A549 (cell line): ENCODE measurements around the gene LILRA5. TPM values are rescaled to one million over a fixed set of nuclear protein-coding genes. Genes with fewer than 3 reads are reported as not detected.

ENCODE experiments used
- ATAC-seq, 2 experiments: fragments of 200-7000 bp in 1 of 2; fragments of >200 bp in 1 of 2; cut with Nextera tagmentation in 1 of 2; cut with Tn5 transposase in 1 of 2; 3 replicates each; pipeline versions ENCODE4 v1.8.0 to v1.9.1; 2018 to 2020; ENCODE audit warnings: mild to moderate bottlenecking in 1 of 2, moderate library complexity in 1 of 2
- CTCF ChIA-PET: fragments of 300-600 bp; sonication (Branson Sonifier 250); formaldehyde crosslinking; extraction: SDS; loops from one replicate; lab custom pipeline; 2021; ENCODE audit warnings: antibody characterized with exemption, inconsistent platforms; lab: Yijun Ruan, JAX
- POLR2A ChIA-PET: fragments of 350-600 bp; formaldehyde crosslinking; extraction: SDS; loops from one replicate; lab custom pipeline; 2021; ENCODE audit warnings: antibody characterized with exemption, inconsistent platforms; lab: Yijun Ruan, JAX
- DNase-seq, 2 experiments: peaks; one replicate each; pipeline versions ENCODE4 v3.0.0 to v3.0.0-alpha.2; 2011 to 2016; ENCODE audit warnings: low read depth in 1 of 2, low spot score in 1 of 2
- FAIRE-seq: peaks from 2 replicates; lab custom pipeline; 2011; peaks lifted over from hg19 to GRCh38; lab: Jason Lieb, UNC
- H3K27ac ChIP-seq, 2 experiments: fragments of >200 bp; sonication (Bioruptor Twin); formaldehyde crosslinking; 3 replicates each; pipeline ENCODE4 v1.5.1; 2016 to 2017
- H3K4me1 ChIP-seq: fragments of >200 bp; sonication (Bioruptor Twin); formaldehyde crosslinking; 3 replicates; pipeline ENCODE4 v1.6.1; 2016
- H3K4me2 ChIP-seq: fragments of >200 bp; sonication (Bioruptor Twin); formaldehyde crosslinking; 3 replicates; pipeline ENCODE4 v1.6.1; 2016
- H3K4me3 ChIP-seq: fragments of >200 bp; sonication (Bioruptor Twin); formaldehyde crosslinking; 3 replicates; pipeline ENCODE4 v1.5.1; 2016
- H3K9me3 ChIP-seq: fragments of >200 bp; sonication (Bioruptor Twin); formaldehyde crosslinking; 3 replicates; pipeline ENCODE4 v1.6.1; 2016
- BCL3 ChIP-seq: fragments of >200 bp; sonication (Bioruptor Twin); formaldehyde crosslinking; IDR thresholded peaks from 3 replicates; pipeline ENCODE4 v1.6.1; 2016
- CBX2 ChIP-seq: fragments of 200-600 bp; sonication (generic); IDR thresholded peaks from 2 replicates; pipeline ENCODE4 v1.6.1; 2016; ENCODE audit warnings: low read depth, mild to moderate bottlenecking, borderline replicate concordance
- EHMT2 ChIP-seq: fragments of 200-600 bp; sonication (generic); IDR thresholded peaks from 2 replicates; pipeline ENCODE4 v1.6.1; 2016; ENCODE audit warnings: antibody characterized with exemption, low read depth, mild to moderate bottlenecking, moderate library complexity
- EP300 ChIP-seq, 2 experiments: fragments of >200 bp; sonication (Bioruptor Twin); formaldehyde crosslinking; IDR thresholded peaks; 2 replicates in 1 of 2; 3 replicates in 1 of 2; pipeline ENCODE4 v1.6.1; 2016 to 2017
- FOSL2 ChIP-seq, 2 experiments: fragments of 450-650 bp in 1 of 2; fragments of >200 bp in 1 of 2; sonication (Bioruptor Twin) in 1 of 2; formaldehyde crosslinking; IDR thresholded peaks; 2 replicates each; pipeline versions ENCODE4 v1.5.0 to v1.6.1; 2016 to 2020; ENCODE audit warnings: mild to moderate bottlenecking in 1 of 2, moderate library complexity in 1 of 2
- FOXS1 ChIP-seq: fragments of 250-450 bp; sonication (Bioruptor Pico); IDR thresholded peaks from 2 replicates; pipeline ENCODE4 v1.5.0; 2020; ENCODE audit warnings: mild to moderate bottlenecking, moderate library complexity
- JUN ChIP-seq, 2 experiments: fragments of >200 bp; sonication (Bioruptor Twin); formaldehyde crosslinking; IDR thresholded peaks; 2 replicates in 1 of 2; 3 replicates in 1 of 2; pipeline ENCODE4 v1.6.1; 2016 to 2017
- NFE2L2 ChIP-seq: fragments of 150-350 bp; conservative IDR thresholded peaks from 2 replicates; pipeline ENCODE4 v1.6.1; 2014; ENCODE audit warnings: low read length
- PHF8 ChIP-seq: fragments of 200-600 bp; sonication (generic); IDR thresholded peaks from 2 replicates; pipeline ENCODE4 v1.6.1; 2016; ENCODE audit warnings: low read depth, mild to moderate bottlenecking, antibody characterized with exemption, moderate library complexity, borderline replicate concordance
- POLR2A ChIP-seq: IDR thresholded peaks from 2 replicates; pipeline ENCODE4 v1.6.1; 2012; ENCODE audit warnings: mild to moderate bottlenecking, low read length
- RAD21 ChIP-seq, 2 experiments: fragments of >200 bp in 1 of 2; sonication (Bioruptor Twin) in 1 of 2; formaldehyde crosslinking in 1 of 2; IDR thresholded peaks in 1 of 2; conservative IDR thresholded peaks in 1 of 2; 2 replicates in 1 of 2; 3 replicates in 1 of 2; pipeline ENCODE4 v1.6.1; 2012 to 2018; ENCODE audit warnings: inconsistent platforms in 1 of 2
- REST ChIP-seq: fragments of 200-600 bp; sonication (generic); IDR thresholded peaks from 2 replicates; pipeline ENCODE4 v1.6.1; 2016; ENCODE audit warnings: antibody characterized with exemption, mild to moderate bottlenecking, moderate library complexity
- ZNF302 ChIP-seq: fragments of 250-450 bp; sonication (Bioruptor Pico); IDR thresholded peaks from 2 replicates; pipeline ENCODE4 v1.9.0; 2021; ENCODE audit warnings: inconsistent platforms, mild to moderate bottlenecking, moderate library complexity
- WGBS: methylation state at CpG from one replicate; pipeline ENCODE4 v1.1.6; 2017; ENCODE audit errors: missing lambda C conversion rate; 5-methylcytosine and 5-hydroxymethylcytosine counted together
- polyA plus RNA-seq, 4 experiments: library from polyadenylated mRNA; depleted of rRNA in 3 of 4; stranded (reverse); fragments of >200 nt; fragmentation: RNase III in 1 of 4; extraction: RNeasy Plus Mini Kit Qiagen cat#74134 plus additional on column Dnase treatment in 1 of 4; gene quantifications; 2 replicates in 3 of 4; 3 replicates in 1 of 4; pipeline ENCODE4 v1.2.3, GENCODE V29; 2011 to 2017
- small RNA-seq, 6 experiments: library from RNA; depleted of rRNA; stranded (forward); fragments of <200 nt; gene quantifications; one replicate each; pipeline ENCODE3, GENCODE V24; 2012

LILRA5 gene
- polyA plus RNA-seq, 2 of the 4 experiments (the other 2 are of a cell fraction), result not detected

GRCh38 chr19:54257116-54257480, 55.9 kb downstream of the LILRA5 start, which contains the start of gene LILRB5:
Gene LILRB5, minus strand, starts transcription at chr19:54257273. Its CDS starts 80 bp downstream, at chr19:54257193.
- H3K9me3 ChIP-seq, result no peaks in the 10 kb centered on the region
- no peak for FAIRE-seq
- 17% methylated on average over 9 of the region's 9 CpGs for WGBS
- TF ChIP-seq EHMT2 (no peak), RAD21 (conservative IDR thresholded peaks at IDR 0.05 in 1 of 2, IDR thresholded peaks at IDR 0.05 in 1 of 2) (no peak), JUN (IDR thresholded peaks at IDR 0.05) (no peak), PHF8 (no peak), NFE2L2 (no peak), POLR2A (no peak), ZNF302 (CRISPR knock-in tag) (no peak), FOSL2 (IDR thresholded peaks at IDR 0.05) (no peak), FOSL2 (CRISPR knock-in tag; IDR thresholded peaks at IDR 0.05) (no peak), CBX2 (no peak), REST (no peak), EP300 (IDR thresholded peaks at IDR 0.05) (no peak), FOXS1 (CRISPR knock-in tag) (no peak), BCL3 (no peak)
- ChIA-PET CTCF (interaction anchor here (0.6 to 1.8 kb wide), 7 partner anchors 9 to 89 kb away, joined by 3 to 22 read pairs (median 3); no protein-coding TSS in a partner anchor), POLR2A (no interaction called here)
- H3K4me3 ChIP-seq, result no peak within 1 kb of the TSS
- no peak within 1 kb of the TSS for H3K4me2 ChIP-seq
- H3K27ac ChIP-seq, result no peak within 1 kb of the TSS
- no peak for DNase-seq
- no peaks in the 10 kb centered on the region for H3K4me1 ChIP-seq
- ATAC-seq, result peak; percentile 5 to 22; a peak in 2 of 6 replicates

Small RNAs within 50 kb of the gene (small RNA-seq; reads per million reads assigned to genes)
- 0 reads per million in 6 experiments for gene AC245884.12
- gene MIR4752, result 0 reads per million in 6 experiments
- gene RNU6-1307P, result 0 reads per million in 6 experiments

Other genes starting within 250 kb of the LILRA5 start
- gene VSTM1, start 249.3 kb downstream of the LILRA5 start, polyA plus RNA-seq (2011; rRNA removed), result 0.25 and 0.28 TPM in 2 replicates
- 0.50 to 0.94 TPM (median 0.53 TPM) in 3 replicates for gene VSTM1, start 249.3 kb downstream of the LILRA5 start, polyA plus RNA-seq (2017; fragmentation: RNase III; extraction: RNeasy Plus Mini Kit Qiagen cat#74134 plus additional on column Dnase treatment)
- not detected in 2 replicates for gene TARM1, start 231.8 kb downstream of the LILRA5 start, polyA plus RNA-seq (2011; rRNA removed)
- not detected in 3 replicates for gene TARM1, start 231.8 kb downstream of the LILRA5 start, polyA plus RNA-seq (2017; fragmentation: RNase III; extraction: RNeasy Plus Mini Kit Qiagen cat#74134 plus additional on column Dnase treatment)
- 0.26 and 0.33 TPM in 2 replicates for gene OSCAR, start 212.4 kb downstream of the LILRA5 start, polyA plus RNA-seq (2011; rRNA removed)
- gene OSCAR, start 212.4 kb downstream of the LILRA5 start, polyA plus RNA-seq (2017; fragmentation: RNase III; extraction: RNeasy Plus Mini Kit Qiagen cat#74134 plus additional on column Dnase treatment), result 0.28 to 0.63 TPM (median 0.31 TPM) in 3 replicates
- 36.5 and 43.5 TPM in 2 replicates for gene NDUFA3, start 210.3 kb downstream of the LILRA5 start, polyA plus RNA-seq (2011; rRNA removed)
- gene NDUFA3, start 210.3 kb downstream of the LILRA5 start, polyA plus RNA-seq (2017; fragmentation: RNase III; extraction: RNeasy Plus Mini Kit Qiagen cat#74134 plus additional on column Dnase treatment), result 188 to 198 TPM (median 190 TPM) in 3 replicates
- gene TFPT, start 197.5 kb downstream of the LILRA5 start, polyA plus RNA-seq (2011; rRNA removed), result 10.8 and 16.1 TPM in 2 replicates
- 26.1 to 29.2 TPM (median 26.6 TPM) in 3 replicates for gene TFPT, start 197.5 kb downstream of the LILRA5 start, polyA plus RNA-seq (2017; fragmentation: RNase III; extraction: RNeasy Plus Mini Kit Qiagen cat#74134 plus additional on column Dnase treatment)
- gene PRPF31, start 197.4 kb downstream of the LILRA5 start, polyA plus RNA-seq (2011; rRNA removed), result 66.9 and 69.8 TPM in 2 replicates
- gene PRPF31, start 197.4 kb downstream of the LILRA5 start, polyA plus RNA-seq (2017; fragmentation: RNase III; extraction: RNeasy Plus Mini Kit Qiagen cat#74134 plus additional on column Dnase treatment), result 164 to 169 TPM (median 164 TPM) in 3 replicates
- 24.9 and 28.3 TPM in 2 replicates for gene CNOT3, start 175.4 kb downstream of the LILRA5 start, polyA plus RNA-seq (2011; rRNA removed)
- 59.2 to 62.6 TPM (median 62.4 TPM) in 3 replicates for gene CNOT3, start 175.4 kb downstream of the LILRA5 start, polyA plus RNA-seq (2017; fragmentation: RNase III; extraction: RNeasy Plus Mini Kit Qiagen cat#74134 plus additional on column Dnase treatment)
- gene LENG1, start 153.4 kb downstream of the LILRA5 start, polyA plus RNA-seq (2011; rRNA removed), result 6.8 and 13.3 TPM in 2 replicates
- gene LENG1, start 153.4 kb downstream of the LILRA5 start, polyA plus RNA-seq (2017; fragmentation: RNase III; extraction: RNeasy Plus Mini Kit Qiagen cat#74134 plus additional on column Dnase treatment), result 11.1 to 13.9 TPM (median 13.8 TPM) in 3 replicates
- gene TMC4, start 140.0 kb downstream of the LILRA5 start, polyA plus RNA-seq (2011; rRNA removed), result 0.61 and 0.84 TPM in 2 replicates
- 0.85 to 1.5 TPM (median 1.2 TPM) in 3 replicates for gene TMC4, start 140.0 kb downstream of the LILRA5 start, polyA plus RNA-seq (2017; fragmentation: RNase III; extraction: RNeasy Plus Mini Kit Qiagen cat#74134 plus additional on column Dnase treatment)
- 42.1 and 52.4 TPM in 2 replicates for gene MBOAT7, start 123.6 kb downstream of the LILRA5 start, polyA plus RNA-seq (2011; rRNA removed)
- gene MBOAT7, start 123.6 kb downstream of the LILRA5 start, polyA plus RNA-seq (2017; fragmentation: RNase III; extraction: RNeasy Plus Mini Kit Qiagen cat#74134 plus additional on column Dnase treatment), result 129 to 142 TPM (median 133 TPM) in 3 replicates
- 53.4 and 61.1 TPM in 2 replicates for gene TSEN34, start 121.9 kb downstream of the LILRA5 start, polyA plus RNA-seq (2011; rRNA removed)
- 79.0 to 90.9 TPM (median 87.7 TPM) in 3 replicates for gene TSEN34, start 121.9 kb downstream of the LILRA5 start, polyA plus RNA-seq (2017; fragmentation: RNase III; extraction: RNeasy Plus Mini Kit Qiagen cat#74134 plus additional on column Dnase treatment)
- gene RPS9, start 112.3 kb downstream of the LILRA5 start, polyA plus RNA-seq (2011; rRNA removed), result 1,440 and 1,504 TPM in 2 replicates
- 1,990 to 2,154 TPM (median 2,057 TPM) in 3 replicates for gene RPS9, start 112.3 kb downstream of the LILRA5 start, polyA plus RNA-seq (2017; fragmentation: RNase III; extraction: RNeasy Plus Mini Kit Qiagen cat#74134 plus additional on column Dnase treatment)
- gene LILRB3, start 90.2 kb downstream of the LILRA5 start, polyA plus RNA-seq (2011; rRNA removed), result not detected in 2 replicates
- gene LILRB3, start 90.2 kb downstream of the LILRA5 start, polyA plus RNA-seq (2017; fragmentation: RNase III; extraction: RNeasy Plus Mini Kit Qiagen cat#74134 plus additional on column Dnase treatment), result not detected in 3 replicates
- not detected in 2 replicates for gene LILRA6, start 70.4 kb downstream of the LILRA5 start, polyA plus RNA-seq (2011; rRNA removed)
- gene LILRA6, start 70.4 kb downstream of the LILRA5 start, polyA plus RNA-seq (2017; fragmentation: RNase III; extraction: RNeasy Plus Mini Kit Qiagen cat#74134 plus additional on column Dnase treatment), result not detected in 3 replicates
- gene LILRB5, start 55.9 kb downstream of the LILRA5 start, polyA plus RNA-seq (2011; rRNA removed), result not detected in 2 replicates
- gene LILRB5, start 55.9 kb downstream of the LILRA5 start, polyA plus RNA-seq (2017; fragmentation: RNase III; extraction: RNeasy Plus Mini Kit Qiagen cat#74134 plus additional on column Dnase treatment), result not detected in 3 replicates
- not detected in 2 replicates for gene LILRB2, start 32.1 kb downstream of the LILRA5 start, polyA plus RNA-seq (2011; rRNA removed)
- gene LILRB2, start 32.1 kb downstream of the LILRA5 start, polyA plus RNA-seq (2017; fragmentation: RNase III; extraction: RNeasy Plus Mini Kit Qiagen cat#74134 plus additional on column Dnase treatment), result not detected in 3 replicates
- not detected in 2 replicates for gene LILRA4, start 26.0 kb upstream of the LILRA5 start, polyA plus RNA-seq (2011; rRNA removed)
- not detected in 3 replicates for gene LILRA4, start 26.0 kb upstream of the LILRA5 start, polyA plus RNA-seq (2017; fragmentation: RNase III; extraction: RNeasy Plus Mini Kit Qiagen cat#74134 plus additional on column Dnase treatment)
- gene LAIR1, start 51.8 kb upstream of the LILRA5 start, polyA plus RNA-seq (2011; rRNA removed), result not detected in 2 replicates
- not detected in 3 replicates for gene LAIR1, start 51.8 kb upstream of the LILRA5 start, polyA plus RNA-seq (2017; fragmentation: RNase III; extraction: RNeasy Plus Mini Kit Qiagen cat#74134 plus additional on column Dnase treatment)
- gene TTYH1, start 102.3 kb upstream of the LILRA5 start, polyA plus RNA-seq (2011; rRNA removed), result 0.31 and 0.56 TPM in 2 replicates
- 0.15 to 0.32 TPM in 2 of 3 replicates, not detected in the other for gene TTYH1, start 102.3 kb upstream of the LILRA5 start, polyA plus RNA-seq (2017; fragmentation: RNase III; extraction: RNeasy Plus Mini Kit Qiagen cat#74134 plus additional on column Dnase treatment)
- 30.6 and 52.8 TPM in 2 replicates for gene LENG8, start 136.0 kb upstream of the LILRA5 start, polyA plus RNA-seq (2011; rRNA removed)
- 137 to 148 TPM (median 140 TPM) in 3 replicates for gene LENG8, start 136.0 kb upstream of the LILRA5 start, polyA plus RNA-seq (2017; fragmentation: RNase III; extraction: RNeasy Plus Mini Kit Qiagen cat#74134 plus additional on column Dnase treatment)
- 1.9 and 2.1 TPM in 2 replicates for gene LENG9, start 150.6 kb upstream of the LILRA5 start, polyA plus RNA-seq (2011; rRNA removed)
- gene LENG9, start 150.6 kb upstream of the LILRA5 start, polyA plus RNA-seq (2017; fragmentation: RNase III; extraction: RNeasy Plus Mini Kit Qiagen cat#74134 plus additional on column Dnase treatment), result 3.8 to 4.9 TPM (median 4.1 TPM) in 3 replicates
- gene CDC42EP5, start 160.1 kb upstream of the LILRA5 start, polyA plus RNA-seq (2011; rRNA removed), result not detected in 2 replicates
- not detected in 3 replicates for gene CDC42EP5, start 160.1 kb upstream of the LILRA5 start, polyA plus RNA-seq (2017; fragmentation: RNase III; extraction: RNeasy Plus Mini Kit Qiagen cat#74134 plus additional on column Dnase treatment)
- not detected in 2 replicates for gene LAIR2, start 189.7 kb upstream of the LILRA5 start, polyA plus RNA-seq (2011; rRNA removed)
- not detected in 3 replicates for gene LAIR2, start 189.7 kb upstream of the LILRA5 start, polyA plus RNA-seq (2017; fragmentation: RNase III; extraction: RNeasy Plus Mini Kit Qiagen cat#74134 plus additional on column Dnase treatment)